Choroid plexus epithelial cell (primary cell): ENCODE measurements around the gene PPM1H.
A peak's percentile ranks its signal among the peaks of the same experiment; 100 is the strongest.

ENCODE experiments used
- DNase-seq: peaks from one replicate; pipeline ENCODE4 v3.0.0-alpha.2; 2010; ENCODE audit warnings: low read depth
- H3K4me3 ChIP-seq: 2 replicates; pipeline ENCODE4 v1.5.1; 2011; ENCODE audit warnings: low read depth, mild to moderate bottlenecking, control low read depth, low read length, moderate library complexity
- CTCF ChIP-seq: conservative IDR thresholded peaks from 2 replicates; pipeline ENCODE4 v1.5.1; 2011; ENCODE audit warnings: low read depth, mild to moderate bottlenecking, control low read depth, inconsistent platforms, low read length, moderate library complexity

The PPM1H gene

GRCh38 chr12:62769076-62769619 lies 165.8 kb downstream of the PPM1H start:
- no peak for DNase-seq
- H3K4me3 ChIP-seq, result no peak overlapping the region
- TF ChIP-seq CTCF, result no peak

GRCh38 chr12:62767946-62768345 lies 167.0 kb downstream of the PPM1H start:
- H3K4me3 ChIP-seq, result no peak overlapping the region
- DNase-seq, result no peak
- no peak for TF ChIP-seq CTCF

- TF ChIP-seq CTCF, result no peak
- no peak overlapping the region for H3K4me3 ChIP-seq
- peak; percentile 26 for DNase-seq
Observed at GRCh38 chr12:62767496-62767895, 167.5 kb downstream of the PPM1H start.

GRCh38 chr12:62766496-62766895 lies 168.5 kb downstream of the PPM1H start:
- TF ChIP-seq CTCF, result no peak
- no peak for DNase-seq
- no peak overlapping the region for H3K4me3 ChIP-seq

GRCh38 chr12:62763861-62764645 lies 170.9 kb downstream of the PPM1H start:
- no peak overlapping the region for H3K4me3 ChIP-seq
- DNase-seq, result no peak
- TF ChIP-seq CTCF, result no peak

GRCh38 chr12:62763312-62763711 lies 171.6 kb downstream of the PPM1H start:
- no peak for TF ChIP-seq CTCF
- no peak for DNase-seq
- no peak overlapping the region for H3K4me3 ChIP-seq

GRCh38 chr12:62762645-62763044 lies 172.3 kb downstream of the PPM1H start:
- DNase-seq, result no peak
- TF ChIP-seq CTCF, result no peak
- H3K4me3 ChIP-seq, result no peak overlapping the region
